GM19467 (cell line): ENCODE results near the gene SLC1A5.
"Not testable (repeated sequence)": the region's sequence is repeated elsewhere in the genome, so short reads cannot be mapped to it uniquely, and the experiment has no call there.

Source experiments
- ATAC-seq: cut with Tn5 transposase; IDR thresholded peaks from one replicate; pipeline ENCODE4 v1.9.1; 2021; ENCODE audit warnings: mild to moderate bottlenecking, moderate library complexity; ENCODE audit not compliant: unreplicated experiment

The SLC1A5 gene

DNA sequence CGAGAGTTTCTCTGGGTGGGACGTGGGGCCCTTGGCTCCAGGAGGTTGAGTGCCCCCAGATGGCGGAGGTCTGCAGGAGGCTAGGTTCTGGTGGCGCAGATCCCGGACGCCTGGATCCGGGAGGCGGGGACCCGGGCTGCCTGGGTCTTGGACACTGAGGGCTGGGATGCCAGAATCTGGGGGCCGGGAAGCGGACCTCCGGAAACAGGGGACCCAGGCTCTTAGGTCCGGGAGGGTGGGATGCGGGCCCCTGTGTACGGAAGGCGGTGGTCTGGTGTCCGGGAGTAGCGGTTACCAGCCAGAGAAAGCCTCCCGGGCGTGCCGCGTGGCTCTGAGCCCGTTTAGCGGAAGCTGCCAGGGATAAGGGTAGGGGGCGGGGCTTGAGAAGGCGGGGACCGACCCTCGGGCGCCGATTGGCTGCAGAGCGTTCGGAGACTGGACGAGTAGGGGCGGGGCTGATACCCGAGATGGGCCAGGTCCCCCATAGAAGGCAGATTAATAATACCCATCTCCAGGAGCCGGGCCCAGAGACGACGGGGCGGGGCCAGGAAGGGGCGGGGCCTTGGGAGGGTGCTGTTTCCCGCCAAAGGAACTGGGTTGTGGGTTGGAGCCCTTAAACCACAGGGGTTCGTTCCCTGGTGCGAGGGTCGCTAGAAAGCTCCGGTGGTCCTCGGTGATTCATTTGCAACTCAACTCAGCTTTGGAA, at the start of gene SLC1A5:
SLC1A5 (minus strand) TSS at position 333 of the 706 bp plus-strand sequence. CDS start 629 bp downstream, outside the sequence.
- ATAC-seq: peak; percentile 57

DNA sequence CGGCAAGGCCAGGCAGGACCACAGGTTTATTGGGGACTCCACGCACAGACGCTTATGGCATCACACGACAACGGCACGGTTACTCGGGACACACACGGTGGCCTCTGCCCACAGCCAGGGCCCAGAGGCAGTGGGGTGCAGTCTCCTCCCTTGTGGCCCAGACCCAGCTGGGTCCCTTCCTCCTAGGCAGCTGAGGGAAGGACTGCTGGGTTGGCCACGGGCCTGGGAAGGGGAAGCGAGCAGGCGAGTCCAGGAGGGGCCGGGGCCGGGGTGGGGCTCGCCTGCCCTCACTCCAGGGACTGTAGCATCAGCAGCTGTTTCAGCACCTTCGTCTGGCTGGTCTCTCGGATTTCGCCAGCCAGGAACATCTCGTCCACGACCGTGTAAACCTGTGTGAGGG, 49.8 kb upstream of the SLC1A5 start:
- no peak for ATAC-seq

DNA sequence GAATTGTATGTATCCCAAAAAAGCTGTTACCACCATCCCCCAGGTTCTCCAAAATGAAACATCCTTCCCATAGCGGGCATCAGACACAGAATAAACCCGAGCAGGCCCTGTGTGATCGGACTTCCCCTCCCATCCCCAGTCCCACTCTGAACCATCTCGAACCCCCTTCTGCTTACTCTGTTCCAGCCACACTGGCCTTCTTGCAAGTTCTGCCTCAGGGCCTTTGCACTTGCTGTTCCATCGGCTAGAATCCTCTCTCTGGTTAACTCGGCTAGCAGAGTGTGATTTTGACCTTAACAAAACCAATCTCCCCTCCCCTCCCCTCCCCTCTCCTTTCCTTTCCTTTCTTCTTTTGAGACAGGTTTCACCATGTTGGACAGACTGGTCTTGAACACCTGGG, 46.6 kb upstream of the SLC1A5 start:
- no peak for ATAC-seq

DNA sequence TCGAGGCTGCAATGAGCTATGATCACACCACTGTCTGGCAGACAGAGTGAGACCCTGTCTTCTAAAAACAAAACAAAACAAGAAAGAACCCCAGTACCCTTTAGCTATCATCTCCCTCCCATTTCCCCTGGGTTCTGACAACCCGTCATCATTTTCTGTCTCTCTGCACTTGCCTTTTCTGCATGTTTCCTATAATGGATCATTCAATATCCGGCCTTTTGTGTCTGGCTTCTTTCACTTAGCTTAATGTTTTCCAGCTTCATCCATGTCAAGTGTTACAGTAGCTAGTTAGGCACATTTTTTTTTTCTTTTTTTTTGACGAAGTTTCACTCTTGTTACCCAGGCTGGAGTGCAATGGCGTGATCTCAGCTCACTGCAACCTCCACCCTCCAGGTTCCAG, 45.7 kb upstream of the SLC1A5 start:
- ATAC-seq: no peak

DNA sequence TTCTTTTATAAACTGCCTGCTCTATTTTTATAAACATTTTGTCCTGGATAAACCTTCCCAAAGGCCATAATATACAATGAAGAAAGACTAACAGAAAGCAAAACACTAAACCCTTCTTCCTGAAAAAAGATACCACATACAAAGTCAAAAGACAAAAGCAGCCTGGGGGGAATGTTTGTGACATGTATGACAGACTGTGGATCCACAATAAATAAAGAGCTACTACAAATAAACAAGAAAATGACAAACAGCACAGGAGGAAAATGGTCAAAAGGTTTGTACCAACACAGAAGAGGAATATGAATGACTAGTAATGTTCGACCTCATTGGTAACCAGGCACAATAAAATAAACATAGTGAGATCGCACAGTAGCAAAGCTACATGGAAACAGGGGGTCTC, 42.5 kb upstream of the SLC1A5 start:
- no peak for ATAC-seq

DNA sequence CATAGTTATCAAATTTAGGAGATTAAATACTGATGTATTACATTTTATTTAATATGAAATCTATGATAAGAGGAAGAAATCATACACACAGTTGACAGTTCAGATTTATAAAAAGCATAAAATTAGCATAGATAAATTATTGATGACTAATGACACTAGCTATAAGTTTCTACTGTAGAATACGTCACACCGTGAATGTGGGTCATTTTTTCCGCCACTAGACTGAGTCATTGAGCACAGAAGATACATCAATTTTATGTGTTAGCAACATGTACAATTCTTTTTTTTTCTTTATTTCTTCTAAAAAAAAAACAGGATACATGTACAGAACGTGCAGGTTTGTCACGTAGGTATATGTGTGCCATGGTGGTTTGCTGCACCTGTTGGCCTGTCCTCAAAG, 40.1 kb upstream of the SLC1A5 start:
- no peak for ATAC-seq

DNA sequence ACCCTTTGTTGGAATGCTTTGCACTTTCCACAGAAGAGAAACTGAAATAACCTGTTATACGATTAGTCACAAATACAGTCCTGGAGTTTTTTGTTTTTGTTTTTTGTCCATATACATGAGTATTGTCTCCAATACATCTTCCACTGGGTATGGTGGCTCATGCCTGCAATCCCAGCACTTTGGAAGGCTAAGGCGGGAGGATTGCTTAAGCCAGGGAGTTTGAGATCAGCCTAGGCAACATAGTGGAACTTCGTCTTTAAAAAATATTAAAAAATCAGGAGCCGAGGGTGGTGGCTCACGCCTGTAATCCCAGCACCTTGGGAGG, 37.3 kb upstream of the SLC1A5 start:
- ATAC-seq: no peak

DNA sequence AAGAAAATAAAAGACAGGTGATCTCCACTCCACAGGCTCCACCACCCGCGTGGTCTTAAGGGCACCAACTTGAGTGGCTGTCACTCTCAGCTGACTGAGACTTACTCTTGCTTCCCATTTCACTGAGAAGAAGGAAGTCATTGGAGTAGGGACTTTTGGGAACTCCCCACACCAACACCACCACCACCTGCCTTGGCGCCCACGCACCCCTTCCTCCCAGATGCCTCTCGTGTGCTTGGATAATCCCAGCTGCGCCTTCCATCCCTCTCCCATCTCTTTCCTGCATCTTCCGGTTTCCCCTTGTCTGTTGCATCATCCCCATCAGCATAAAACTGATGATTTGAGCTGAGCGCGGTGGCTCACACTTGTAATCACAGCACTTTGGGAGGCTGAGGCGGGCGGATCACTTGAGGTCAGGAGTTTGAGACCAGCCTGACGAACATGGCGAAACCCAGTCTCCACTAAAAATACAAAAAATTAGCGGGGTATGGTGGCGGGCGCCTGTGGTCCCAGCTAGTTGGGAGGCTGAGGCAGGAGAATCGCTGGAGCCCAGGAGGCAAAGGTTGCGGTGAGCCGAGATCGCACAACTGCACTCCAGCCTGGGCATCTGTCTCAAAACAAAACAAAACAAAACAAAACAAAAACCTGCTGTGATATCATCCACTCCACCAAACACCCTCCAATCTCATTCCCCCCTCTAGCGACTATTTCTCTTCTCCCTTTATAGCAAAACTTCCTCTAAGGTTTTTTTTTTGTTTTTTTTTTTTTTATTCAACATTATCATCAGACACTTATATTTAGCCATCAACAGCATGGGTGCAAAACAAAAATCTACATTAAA, 36.7 kb upstream of the SLC1A5 start:
- ATAC-seq: no peak

DNA sequence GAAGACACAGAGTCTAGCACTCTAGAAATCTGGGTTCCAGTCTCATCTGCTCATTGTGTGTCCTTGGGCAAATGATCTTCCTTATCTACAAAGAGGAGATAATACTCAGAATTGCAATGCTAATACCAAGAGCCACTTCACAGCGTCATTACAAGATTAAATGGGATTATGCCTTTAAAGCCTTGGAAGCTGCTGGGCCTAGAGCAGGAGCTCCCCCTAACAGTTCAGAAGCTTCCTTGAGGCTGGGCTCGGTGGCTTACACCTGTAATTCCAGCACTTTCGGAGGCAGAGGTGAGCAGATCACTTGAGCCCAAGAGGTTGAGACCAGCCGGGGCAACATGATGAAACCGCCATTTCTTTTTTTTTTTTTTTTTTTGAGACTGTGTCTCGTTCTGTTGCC, 34.7 kb upstream of the SLC1A5 start:
- no peak for ATAC-seq

DNA sequence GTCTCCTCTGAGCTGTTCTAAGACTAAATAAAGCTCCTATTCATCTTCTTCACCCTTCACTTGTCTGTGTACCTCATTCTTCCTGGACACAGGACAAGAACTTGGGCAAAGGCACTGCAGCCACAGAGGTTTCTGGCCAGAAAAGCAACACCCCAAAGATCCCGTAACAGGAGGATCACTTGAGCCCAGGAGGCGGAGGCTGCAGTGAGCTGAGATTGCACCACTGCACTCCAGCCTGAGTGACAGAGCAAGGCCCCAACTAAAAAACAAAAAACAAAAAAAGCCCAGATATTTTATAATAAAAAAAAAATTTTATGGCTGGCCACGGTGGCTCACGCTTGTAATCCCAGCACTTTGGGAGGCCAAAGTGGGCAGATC, 34.0 kb upstream of the SLC1A5 start:
- not testable (repeated sequence) for ATAC-seq

DNA sequence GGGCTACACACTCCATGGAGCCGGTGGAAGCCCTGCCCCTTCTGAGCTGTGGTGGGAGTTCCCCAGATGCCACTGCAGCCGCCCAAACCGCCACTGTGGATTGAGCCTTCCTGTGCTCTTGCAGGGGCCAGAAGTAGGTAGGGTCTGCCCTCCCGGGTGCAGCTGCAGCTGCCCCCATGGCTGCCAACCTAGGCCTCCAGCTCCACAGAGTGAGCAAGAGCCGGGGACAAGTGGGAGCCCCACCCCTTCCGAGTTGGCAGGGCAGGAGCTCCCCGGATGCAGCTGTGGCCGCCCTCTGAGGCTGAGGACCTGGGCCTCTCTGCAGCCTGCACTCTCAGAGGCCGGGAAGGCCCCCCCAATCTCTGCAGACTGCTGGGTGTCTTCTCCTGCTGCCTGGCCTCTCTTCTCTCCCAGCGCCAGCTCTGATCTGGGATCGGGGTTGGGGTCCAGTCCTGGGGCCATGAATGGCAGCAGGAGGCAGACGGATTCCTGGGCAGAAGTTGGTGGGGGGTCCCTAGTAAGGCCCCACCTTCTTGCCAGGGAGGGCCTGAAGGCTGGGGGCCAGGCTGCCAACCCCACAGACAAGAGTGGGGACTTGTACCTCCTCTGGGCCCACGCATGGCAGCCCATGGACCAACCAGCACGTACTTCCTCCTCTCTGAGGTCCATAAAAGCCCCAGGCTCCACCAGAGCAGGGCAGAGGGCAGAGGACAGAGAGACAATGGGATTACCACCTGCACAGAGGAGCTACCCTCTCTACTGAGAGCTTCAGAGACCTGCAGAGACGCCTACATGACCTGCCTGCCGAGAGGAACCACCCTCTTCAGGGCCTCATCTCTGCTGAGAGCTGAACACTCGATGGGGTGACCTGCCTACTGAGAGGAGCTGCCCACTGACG, 33.4 kb upstream of the SLC1A5 start:
- ATAC-seq: no peak

DNA sequence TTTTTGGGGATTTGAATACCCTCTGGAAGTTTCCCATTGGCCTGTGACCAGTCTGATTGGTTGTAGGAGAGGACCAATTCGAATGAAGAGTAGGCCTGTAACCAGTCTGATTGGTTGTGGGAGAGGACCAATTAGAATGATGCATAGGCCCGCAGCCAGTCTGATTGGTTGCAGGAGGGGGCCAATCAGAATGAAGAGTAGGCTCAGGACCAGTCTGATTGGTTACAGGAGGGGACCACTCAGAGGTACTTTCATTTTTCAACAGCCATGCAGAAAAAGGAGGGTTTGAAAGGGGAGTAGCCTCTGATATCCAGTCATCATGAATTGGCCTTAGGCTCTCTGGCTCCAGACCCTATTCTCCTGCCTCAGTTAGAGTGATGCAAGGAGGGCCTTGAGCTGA, 30.4 kb upstream of the SLC1A5 start:
- no peak for ATAC-seq

DNA sequence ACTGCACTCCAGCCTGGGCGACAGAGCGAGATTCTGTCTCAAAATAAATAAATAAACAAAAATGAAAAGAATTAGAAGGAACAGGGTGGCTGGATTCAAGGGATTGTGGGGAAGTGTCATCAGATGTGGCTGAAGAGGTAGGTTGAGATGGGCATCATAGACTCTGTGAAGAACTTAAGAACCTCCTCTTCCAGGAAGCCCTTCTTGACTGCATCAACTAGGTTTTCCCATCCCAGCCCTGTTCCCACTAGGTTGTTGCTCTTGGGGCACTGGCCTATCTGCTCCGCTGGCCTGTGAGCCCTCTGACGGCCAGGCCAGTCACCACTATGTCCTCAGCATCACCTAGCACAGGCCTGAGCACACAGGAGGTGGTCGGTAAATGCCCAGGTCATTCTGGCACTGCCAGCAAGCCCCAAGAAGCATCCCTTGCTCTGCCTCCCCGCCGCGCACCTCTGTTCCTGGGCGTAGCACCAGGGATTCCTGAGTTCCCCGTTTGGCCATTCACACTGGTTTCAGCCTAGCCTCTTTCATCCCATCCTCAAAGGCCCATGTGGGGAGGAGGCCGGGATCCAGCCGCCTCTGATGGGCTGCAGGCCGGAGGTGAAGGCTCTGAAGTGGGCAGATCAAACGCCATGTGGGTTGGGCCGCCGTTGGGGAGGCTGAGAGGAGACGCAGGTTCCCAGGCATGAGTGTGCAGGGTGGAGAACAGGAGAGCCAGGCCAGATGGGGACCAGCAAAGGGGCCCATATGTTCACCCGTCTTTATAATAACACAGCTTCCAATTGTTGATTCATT, 27.6 kb upstream of the SLC1A5 start:
- ATAC-seq: no peak

DNA sequence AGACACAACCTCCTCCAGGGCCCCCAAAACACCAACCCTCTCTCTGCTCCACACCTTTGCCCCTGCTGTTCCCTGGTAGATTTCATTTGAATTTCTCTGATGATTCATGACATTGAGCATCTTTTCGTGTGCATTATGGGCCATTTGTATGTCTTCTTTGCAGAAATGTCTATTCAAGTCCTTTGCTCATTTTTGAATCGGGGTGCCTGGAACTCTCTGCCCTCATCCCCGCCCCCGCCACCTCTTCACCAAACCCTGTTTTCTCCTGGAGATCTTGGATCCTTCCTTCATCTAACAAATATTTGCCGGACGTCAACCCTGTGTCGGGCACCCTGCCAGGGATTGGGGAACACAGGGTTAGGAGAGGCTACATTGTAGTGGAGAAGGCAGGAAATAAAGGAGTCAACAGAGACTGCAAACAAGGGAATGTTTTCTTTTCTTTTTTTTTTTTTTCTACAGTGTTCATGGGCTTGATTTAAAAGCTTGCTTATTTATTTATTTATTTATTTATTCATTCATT, 25.5 kb upstream of the SLC1A5 start:
- ATAC-seq: no peak

DNA sequence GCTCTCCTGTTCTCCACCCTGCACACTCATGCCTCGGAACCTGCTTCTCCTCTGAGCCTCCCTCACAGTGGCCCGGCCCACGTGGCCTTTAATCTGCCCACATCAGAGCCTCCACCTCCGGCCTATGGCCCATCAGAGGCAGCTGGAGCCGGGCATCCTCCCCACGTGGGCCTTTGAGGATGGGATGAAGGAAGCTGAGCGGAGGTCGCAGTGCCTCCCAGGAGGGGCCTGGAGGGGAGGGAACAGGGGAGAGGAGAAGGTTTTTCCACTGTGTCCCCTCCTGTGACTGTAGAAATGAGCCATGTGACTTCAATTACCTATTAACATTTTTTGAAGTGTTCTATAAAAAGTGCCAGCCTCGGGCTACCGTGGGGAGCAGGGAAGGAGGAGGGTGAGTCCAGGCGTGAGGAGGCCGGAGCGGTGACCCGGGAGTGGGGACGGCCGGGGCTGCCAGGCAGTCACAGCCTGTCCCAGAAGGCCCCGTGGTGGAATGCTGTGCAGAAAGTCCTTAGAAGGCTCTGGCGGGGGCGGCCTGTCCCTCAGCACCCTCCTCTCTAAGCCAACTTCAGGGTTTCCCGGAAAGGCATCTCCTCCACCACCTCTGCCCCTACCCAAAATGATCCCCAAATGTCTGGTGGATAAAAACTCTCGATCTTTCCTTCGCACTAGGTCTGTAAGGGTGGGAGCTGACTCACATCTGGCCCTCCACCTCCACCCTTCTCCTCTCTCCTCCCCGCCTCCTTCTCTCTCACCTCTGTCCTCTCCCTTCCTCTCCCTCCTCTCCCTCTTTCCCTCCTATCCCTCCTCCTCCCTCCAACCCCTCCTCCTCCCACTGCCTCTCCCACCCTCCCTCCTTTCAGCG, 24.8 kb upstream of the SLC1A5 start:
- no peak for ATAC-seq

DNA sequence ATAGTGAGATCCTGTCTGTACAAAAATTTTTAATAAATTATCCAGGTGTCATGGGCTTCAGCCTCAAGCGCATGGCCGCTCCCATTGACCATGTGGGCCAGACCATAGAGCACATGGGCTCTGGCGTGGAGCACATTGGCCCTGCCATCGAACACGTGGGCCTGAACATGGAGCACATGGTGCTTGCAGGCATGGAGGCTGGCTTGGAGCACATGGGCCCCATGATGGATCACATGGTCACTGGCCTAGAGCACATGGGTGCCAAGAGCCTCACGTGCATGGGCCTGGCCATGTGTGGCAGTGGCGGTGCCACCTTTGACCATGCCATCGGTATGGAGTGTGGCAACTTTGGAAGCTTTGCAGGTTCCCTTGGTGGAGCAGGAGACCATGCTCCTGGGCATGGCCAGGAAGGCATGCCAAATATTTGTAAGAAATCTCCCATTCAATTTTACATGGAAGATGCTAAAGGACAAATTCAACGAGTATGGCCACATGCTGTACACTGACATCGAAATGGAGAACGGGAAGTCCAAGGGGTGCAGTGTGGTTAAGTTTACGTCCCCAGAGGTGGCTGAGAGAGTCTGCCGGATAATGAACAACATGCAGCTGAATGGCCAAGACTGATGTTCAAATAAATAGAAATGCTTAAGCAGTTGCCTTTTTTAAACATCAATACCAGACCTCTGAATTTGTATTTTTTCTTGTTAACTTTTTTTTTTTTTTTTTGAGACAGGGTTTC, 21.3 kb upstream of the SLC1A5 start:
- ATAC-seq: no peak

DNA sequence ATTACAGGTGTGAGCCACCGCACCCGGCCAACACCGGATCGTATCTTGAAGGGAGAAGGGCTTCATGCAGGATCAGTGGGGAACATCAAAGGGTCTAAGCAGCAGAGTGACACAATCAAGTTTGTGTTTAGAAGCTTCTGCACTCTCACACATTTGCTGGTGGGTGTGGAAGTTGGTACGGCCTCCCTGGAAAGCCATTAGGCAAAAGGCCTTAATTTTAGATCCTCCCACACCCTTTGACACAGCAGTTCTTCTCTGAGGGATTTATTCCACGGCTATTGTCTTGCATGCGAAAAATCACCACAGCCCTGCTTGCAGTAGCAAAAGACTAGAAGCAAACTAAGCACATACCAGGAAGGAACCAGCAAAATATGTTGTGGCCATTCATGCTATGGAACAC, 18.3 kb upstream of the SLC1A5 start:
- ATAC-seq: no peak

DNA sequence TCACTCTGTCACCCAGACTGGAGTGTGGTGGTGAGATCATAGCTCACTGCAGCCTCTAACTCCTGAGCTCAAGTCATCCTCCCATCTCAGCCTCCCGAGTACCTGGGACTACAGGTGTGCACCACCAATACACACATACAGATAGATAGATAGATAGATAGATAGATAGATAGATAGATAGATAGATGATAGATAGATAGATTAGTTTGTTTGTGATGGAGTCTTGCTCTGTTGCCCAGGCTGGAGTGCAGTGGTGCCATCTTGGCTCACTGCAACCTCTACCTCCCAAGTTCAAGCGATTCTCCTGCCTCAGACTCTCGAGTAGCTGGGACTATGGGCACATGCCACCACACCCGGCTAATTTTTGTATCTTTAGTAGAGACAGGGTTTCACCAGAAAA, 16.0 kb upstream of the SLC1A5 start:
- not testable (repeated sequence) for ATAC-seq

DNA sequence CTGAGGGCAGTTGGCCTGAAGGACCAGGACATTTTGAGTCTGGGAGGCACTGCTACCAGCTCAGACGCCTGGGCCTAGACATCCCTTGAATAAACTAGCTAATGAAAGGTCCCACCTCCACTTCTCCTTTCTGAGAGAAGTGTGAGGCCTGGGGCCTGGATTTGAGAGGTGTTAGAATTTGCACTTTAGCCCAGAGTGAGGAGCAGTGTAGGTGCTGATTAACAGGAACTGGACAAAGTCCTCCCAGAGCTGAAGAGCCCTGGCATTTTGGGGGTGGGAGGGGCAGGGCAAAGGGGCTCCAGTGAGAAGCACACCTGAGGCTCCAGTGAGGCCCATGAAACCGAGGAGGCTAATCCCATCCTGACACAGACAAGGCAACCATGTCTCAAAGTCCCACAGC, 15.2 kb upstream of the SLC1A5 start:
- ATAC-seq: no peak
